Measurements from ENCODE around the gene DDR2.

GRCh38 chr1:162736184-162736583, 103.9 kb downstream of the DDR2 start:
- TF ChIP-seq CTCF (conservative IDR thresholded peaks at IDR 0.05; ENCODE audit: low read depth, low read length) (no peak), EZH2 (IDR thresholded peaks at IDR 0.05; ENCODE audit: low read length, unreplicated experiment) (no peak), EZH2phosphoT487 (IDR thresholded peaks at IDR 0.05; ENCODE audit: borderline replicate concordance, low read length) (no peak)

Measured in PC-3 (cell line).